Endothelial cell of umbilical vein (primary cell): ENCODE results near the gene DACT3. TPM values are rescaled to one million over a fixed set of nuclear protein-coding genes. Genes with fewer than 3 reads are reported as not detected.

ENCODE experiments used
- BruUV-seq: library from RNA; stranded (reverse); fragments of 400-500 nt; replicated peaks from 2 replicates; lab custom pipeline; 2021; lab: Mats Ljungman, UMichigan
- CTCF ChIA-PET: fragments of 300-600, 350-600 bp; sonication (Branson Sonifier 250); formaldehyde crosslinking; loops from one replicate; lab custom pipeline; 2021; ENCODE audit warnings: antibody characterized with exemption, inconsistent platforms; lab: Charles Lee
- POLR2A ChIA-PET: fragments of 300-600, 350-600 bp; sonication (Branson Sonifier 250); formaldehyde crosslinking; loops from one replicate; lab custom pipeline; 2021; ENCODE audit warnings: antibody characterized with exemption, inconsistent platforms; lab: Charles Lee
- DNase-seq: peaks from one replicate; pipeline ENCODE4 v3.0.0-alpha.2; 2011; ENCODE audit warnings: low read depth, low spot score
- FAIRE-seq: peaks from 2 replicates; lab custom pipeline; 2011; peaks lifted over from hg19 to GRCh38; lab: Jason Lieb, UNC
- H2AFZ ChIP-seq: 2 replicates; pipeline ENCODE4 v1.6.0; 2012; ENCODE audit warnings: low read depth, low read length, control low read depth, inconsistent platforms
- H3K27ac ChIP-seq: 2 replicates; pipeline ENCODE4 v1.5.1; 2011; ENCODE audit warnings: low read depth, mild to moderate bottlenecking, control low read depth, low read length, moderate library complexity; ENCODE audit not compliant: insufficient read depth
- H3K27me3 ChIP-seq, 2 experiments: 2 replicates each; pipeline versions ENCODE4 v1.6.0 to v1.6.1; 2011; ENCODE audit warnings: low read length in 2 of 2, mixed read lengths in 1 of 2; ENCODE audit not compliant: control insufficient read depth in 2 of 2, insufficient read depth in 2 of 2
- H3K36me3 ChIP-seq, 2 experiments: 2 replicates in 1 of 2; 3 replicates in 1 of 2; pipeline ENCODE4 v1.5.1; 2011; ENCODE audit warnings: low read length in 2 of 2, mild to moderate bottlenecking in 1 of 2, moderate library complexity in 1 of 2; ENCODE audit not compliant: control insufficient read depth in 2 of 2, insufficient read depth in 2 of 2; ENCODE audit errors: extremely low read depth in 1 of 2
- H3K4me1 ChIP-seq: 3 replicates; pipeline ENCODE4 v1.5.1; 2011; ENCODE audit warnings: mild to moderate bottlenecking, low read length; ENCODE audit not compliant: control insufficient read depth, insufficient read depth; ENCODE audit errors: extremely low read depth
- H3K4me2 ChIP-seq: 2 replicates; pipeline ENCODE4 v1.6.1; 2011; ENCODE audit warnings: low read length, control low read depth, mixed read lengths; ENCODE audit not compliant: insufficient read depth
- H3K4me3 ChIP-seq, 3 experiments: fragments of 200-600 bp in 1 of 3; sonication (generic), shearing (Covaris generic) in 1 of 3; replicated peaks in 1 of 3; 2 replicates each; pipeline ENCODE4 v1.5.1; 2011 to 2016; ENCODE audit warnings: control low read depth in 3 of 3, low read length in 3 of 3, mild to moderate bottlenecking in 2 of 3, inconsistent platforms in 1 of 3, low read depth in 1 of 3, moderate library complexity in 1 of 3; ENCODE audit not compliant: insufficient read depth in 1 of 3
- H3K79me2 ChIP-seq: 2 replicates; pipeline ENCODE4 v1.6.0; 2012; ENCODE audit warnings: low read length, inconsistent platforms; ENCODE audit not compliant: control insufficient read depth, insufficient read depth
- H3K9ac ChIP-seq: replicated peaks from 2 replicates; pipeline ENCODE3; 2011; ENCODE audit warnings: low read length, control low read depth; ENCODE audit not compliant: insufficient read depth; ENCODE audit errors: extremely low read depth
- H3K9me1 ChIP-seq: replicated peaks from 3 replicates; pipeline ENCODE4 v1.6.0; 2011; ENCODE audit warnings: mild to moderate bottlenecking, low read length; ENCODE audit not compliant: control insufficient read depth, insufficient read depth; ENCODE audit errors: extremely low read depth
- H3K9me3 ChIP-seq: replicated peaks from 2 replicates; pipeline ENCODE4 v1.5.1; 2012; ENCODE audit warnings: low read length, inconsistent platforms; ENCODE audit not compliant: control insufficient read depth, insufficient read depth
- H4K20me1 ChIP-seq: replicated peaks from 2 replicates; pipeline ENCODE3; 2011; ENCODE audit warnings: mild to moderate bottlenecking, low read length; ENCODE audit not compliant: control insufficient read depth, insufficient read depth; ENCODE audit errors: extremely low read depth
- CTCF ChIP-seq, 2 donors: IDR thresholded peaks; 1 replicate in 1 of 2; 2 replicates in 1 of 2; pipeline ENCODE4 v1.5.1; 2011; ENCODE audit warnings: low read length in 2 of 2, mild to moderate bottlenecking in 2 of 2, moderate library complexity in 2 of 2, control low read depth in 1 of 2, inconsistent platforms in 1 of 2, low read depth in 1 of 2; ENCODE audit not compliant: insufficient read depth in 1 of 2; ENCODE audit errors: extremely low read depth in 1 of 2
- EZH2 ChIP-seq: IDR thresholded peaks from 2 replicates; pipeline ENCODE4 v1.6.1; 2012; ENCODE audit warnings: borderline replicate concordance, low read depth, mild to moderate bottlenecking, moderate library complexity, low read length, inconsistent platforms; ENCODE audit not compliant: severe bottlenecking
- FOS ChIP-seq: IDR thresholded peaks from 2 replicates; pipeline ENCODE4 v1.6.1; 2011; ENCODE audit warnings: mild to moderate bottlenecking, low read length, moderate library complexity, borderline replicate concordance; ENCODE audit not compliant: insufficient read depth
- GATA2 ChIP-seq: IDR thresholded peaks from 2 replicates; pipeline ENCODE4 v1.7.0; 2011; ENCODE audit warnings: low read depth, mild to moderate bottlenecking, moderate library complexity, mixed read lengths, low read length; ENCODE audit not compliant: insufficient read length, insufficient read depth
- JUN ChIP-seq: IDR thresholded peaks from 2 replicates; pipeline ENCODE4 v1.6.1; 2011; ENCODE audit warnings: borderline replicate concordance, low read depth; ENCODE audit not compliant: insufficient read length, insufficient read depth
- MYC ChIP-seq: IDR thresholded peaks from one replicate; pipeline ENCODE4 v1.6.1; 2011; ENCODE audit warnings: mild to moderate bottlenecking, low read depth, low read length
- POLR2A ChIP-seq: IDR thresholded peaks from 2 replicates; pipeline ENCODE4 v1.6.1; 2012; ENCODE audit warnings: low read depth, mild to moderate bottlenecking, control low read depth, low read length
- POLR2AphosphoS5 ChIP-seq: IDR thresholded peaks from 2 replicates; pipeline ENCODE4 v1.6.1; 2012; ENCODE audit warnings: low read depth, mild to moderate bottlenecking, control low read depth, low read length, moderate library complexity; ENCODE audit not compliant: insufficient read depth
- dilution Hi-C: fragments of 300-500 bp; cut with MboI; formaldehyde crosslinking; loops from one replicate; pipeline ENCODE4 v1.15.0; 2019; ENCODE audit warnings: low sequenced_read_pairs; ENCODE audit not compliant: extremely low pct_ligation_motif_present
- intact Hi-C: fragments of 100-400 bp; cut with micrococcal nuclease; formaldehyde crosslinking; loops from one replicate; pipeline ENCODE4 v1.10.0; 2022
- polyA plus RNA-seq, 4 experiments: library from polyadenylated mRNA; depleted of rRNA in 3 of 4; stranded (reverse) in 3 of 4; unstranded in 1 of 4; fragments of >200 nt; gene quantifications; 2 replicates each; pipeline versions ENCODE4 v1.2.1 to v1.2.3, GENCODE V29; 2011 to 2012; ENCODE audit warnings: missing spikeins in 1 of 4
- total RNA-seq: library from RNA; stranded (reverse); gene quantifications from 2 replicates; pipeline ENCODE4 v1.2.3, GENCODE V29; 2021
- TF ChIP-seq, protein P1 (sequence below): IDR thresholded peaks from 2 replicates; pipeline ENCODE4 v1.6.1; 2011; ENCODE audit not compliant: insufficient read depth, insufficient read length

DACT3 gene
- total and polyA plus RNA-seq, 2 donors (not counting 3 experiments of a cell fraction or from before 2014, with no cell fraction given), result 0.22 to 0.76 TPM

DNA sequence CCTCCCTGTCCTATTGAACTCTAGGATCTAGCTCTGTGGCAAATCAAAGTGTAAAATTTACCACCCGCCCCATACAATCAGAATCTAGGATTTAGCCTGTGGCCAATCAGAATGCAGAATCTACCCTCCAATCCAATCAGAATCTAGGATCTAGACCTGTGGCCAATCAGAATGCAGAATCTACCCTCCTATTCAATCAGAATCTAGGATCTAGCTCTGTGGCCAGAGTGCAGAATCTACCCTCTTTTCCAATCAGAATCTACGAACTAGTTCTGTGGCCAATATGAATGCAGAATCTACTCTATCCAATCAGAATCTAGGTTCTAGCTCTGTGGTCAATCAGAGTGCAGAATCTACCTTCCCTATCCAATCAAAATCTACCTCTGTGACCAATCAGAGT, 30.1 kb upstream of the DACT3 start:
- no peak overlapping the region for H3K4me3 ChIP-seq
- no peak overlapping the region for H2AFZ ChIP-seq
- TF ChIP-seq POLR2AphosphoS5, result no peak
- TF ChIP-seq GATA2, result no peak
- TF ChIP-seq POLR2A, result no peak
- TF ChIP-seq CTCF (IDR thresholded peaks at IDR 0.05; ENCODE audit: extremely low read depth in 1 of 2, insufficient read depth in 1 of 2, low read depth in 1 of 2, low read length in 2 of 2), result no peak
- TF ChIP-seq JUN, result no peak
- TF ChIP-seq, protein P1, sequence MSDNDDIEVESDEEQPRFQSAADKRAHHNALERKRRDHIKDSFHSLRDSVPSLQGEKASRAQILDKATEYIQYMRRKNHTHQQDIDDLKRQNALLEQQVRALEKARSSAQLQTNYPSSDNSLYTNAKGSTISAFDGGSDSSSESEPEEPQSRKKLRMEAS, result no peak
- TF ChIP-seq EZH2, result no peak
- TF ChIP-seq FOS, result no peak
- no peak for TF ChIP-seq MYC
- peaks cover 25 to 71% of the 10 kb centered on the region in 2 experiments for H3K36me3 ChIP-seq
- no peaks in the 10 kb centered on the region for H3K4me1 ChIP-seq
- dilution Hi-C loops (no loop called here), intact Hi-C loops (no loop called here)
- no peak overlapping the region for H3K9ac ChIP-seq
- POLR2A ChIA-PET, result no interaction called here
- no peak overlapping the region for H3K4me2 ChIP-seq
- H4K20me1 ChIP-seq, result no peaks in the 10 kb centered on the region
- no peaks in the 10 kb centered on the region for H3K9me3 ChIP-seq
- no peak overlapping the region for H3K27ac ChIP-seq
- H3K9me1 ChIP-seq, result no peaks in the 10 kb centered on the region
- no peak for FAIRE-seq
- DNase-seq, result no peak
- no peaks in the 10 kb centered on the region for H3K27me3 ChIP-seq
- H3K79me2 ChIP-seq, result no peaks in the 10 kb centered on the region
- no TSS peak for BruUV-seq
- CTCF ChIA-PET, result interaction anchor here (0.9 kb wide), 1 partner anchor 39 kb away, joined by 3 read pairs; no protein-coding TSS in a partner anchor
